Gastroesophageal sphincter (tissue), 3 donors: ENCODE measurements around the gene RPRD2.

ENCODE experiments used
- CTCF ChIP-seq, 4 experiments: fragments of 200-600 bp in 2 of 4; fragments of 450-650 bp in 2 of 4; sonication (generic) in 1 of 4; IDR thresholded peaks; one replicate each; pipeline ENCODE4 v1.5.1; 2017 to 2019; ENCODE audit warnings: antibody characterized with exemption in 4 of 4, mild to moderate bottlenecking in 2 of 4, moderate library complexity in 2 of 4
- POLR2AphosphoS5 ChIP-seq: sonication (generic); formaldehyde crosslinking; IDR thresholded peaks from one replicate; pipeline ENCODE4 v1.6.1; 2017; ENCODE audit warnings: antibody characterized with exemption

GRCh38 chr1:150479370-150479769, 115.4 kb downstream of the RPRD2 start:
- TF ChIP-seq POLR2AphosphoS5 = no peak
- no peak for TF ChIP-seq CTCF (IDR thresholded peaks at IDR 0.05)
